H9 (cell line): Measurements from ENCODE around the gene SLC38A3. TPM values are rescaled to one million over a fixed set of nuclear protein-coding genes. Genes with fewer than 3 reads are reported as not detected.

Experiments used
- DNase-seq: peaks from one replicate; pipeline ENCODE4 v3.0.0-alpha.2; 2017
- H2AFZ ChIP-seq: one replicate; pipeline ENCODE4 v1.6.1; 2013; ENCODE audit warnings: mild to moderate bottlenecking, low read length, control low read depth, moderate library complexity
- H2AK5ac ChIP-seq: 2 replicates; pipeline ENCODE4 v1.6.1; 2013; ENCODE audit warnings: low read length, control low read depth, mixed read lengths; ENCODE audit not compliant: insufficient read length
- H2BK120ac ChIP-seq: one replicate; pipeline ENCODE4 v1.6.1; 2013; ENCODE audit warnings: low read depth, mild to moderate bottlenecking, low read length, control low read depth, inconsistent platforms; ENCODE audit not compliant: poor library complexity, severe bottlenecking
- H2BK12ac ChIP-seq: 2 replicates; pipeline ENCODE4 v1.6.1; 2013; ENCODE audit warnings: low read length, control low read depth, mixed read lengths, low read depth; ENCODE audit not compliant: insufficient read length
- H2BK15ac ChIP-seq: 2 replicates; pipeline ENCODE4 v1.6.1; 2013; ENCODE audit warnings: low read depth, low read length, control low read depth
- H2BK20ac ChIP-seq: one replicate; pipeline ENCODE4 v1.6.1; 2013; ENCODE audit warnings: low read depth, mild to moderate bottlenecking, low read length, control low read depth, inconsistent platforms; ENCODE audit not compliant: poor library complexity, severe bottlenecking
- H2BK5ac ChIP-seq: 2 replicates; pipeline ENCODE4 v1.6.1; 2013; ENCODE audit warnings: low read length, control low read depth, mixed read lengths; ENCODE audit not compliant: insufficient read length
- H3K14ac ChIP-seq: 2 replicates; pipeline ENCODE4 v1.6.1; 2013; ENCODE audit warnings: low read length, control low read depth; ENCODE audit not compliant: insufficient read depth
- H3K18ac ChIP-seq: 2 replicates; pipeline ENCODE4 v1.6.1; 2013; ENCODE audit warnings: low read depth, mild to moderate bottlenecking, mixed read lengths, low read length, control low read depth; ENCODE audit not compliant: insufficient read length
- H3K23ac ChIP-seq: 2 replicates; pipeline ENCODE4 v1.6.1; 2013; ENCODE audit warnings: low read length, control low read depth, mixed read lengths, low read depth; ENCODE audit not compliant: insufficient read length
- H3K23me2 ChIP-seq: 2 replicates; pipeline ENCODE4 v1.6.1; 2013; ENCODE audit warnings: low read depth, mild to moderate bottlenecking, mixed read lengths, low read length, control low read depth; ENCODE audit not compliant: insufficient read length, poor library complexity, severe bottlenecking
- H3K27ac ChIP-seq: 2 replicates; pipeline ENCODE4 v1.5.1; 2013; ENCODE audit warnings: low read length, control low read depth, mixed read lengths, low read depth; ENCODE audit not compliant: insufficient read length
- H3K27me3 ChIP-seq: 2 replicates; pipeline ENCODE4 v1.6.1; 2013; ENCODE audit warnings: low read length, control low read depth, inconsistent platforms; ENCODE audit not compliant: insufficient read depth
- H3K4ac ChIP-seq: 2 replicates; pipeline ENCODE4 v1.6.1; 2013; ENCODE audit warnings: low read depth, mild to moderate bottlenecking, control low read depth, inconsistent platforms, low read length, moderate library complexity
- H3K4me1 ChIP-seq: 2 replicates; pipeline ENCODE4 v1.6.1; 2013; ENCODE audit warnings: low read length, control low read depth, inconsistent platforms; ENCODE audit not compliant: insufficient read depth
- H3K4me2 ChIP-seq: 2 replicates; pipeline ENCODE4 v1.6.1; 2013; ENCODE audit warnings: low read length, control low read depth, mixed read lengths; ENCODE audit not compliant: insufficient read length, insufficient read depth
- H3K56ac ChIP-seq: 2 replicates; pipeline ENCODE4 v1.6.1; 2013; ENCODE audit warnings: low read depth, mild to moderate bottlenecking, mixed read lengths, low read length, control low read depth; ENCODE audit not compliant: insufficient read length
- H3K79me1 ChIP-seq: 2 replicates; pipeline ENCODE4 v1.6.1; 2013; ENCODE audit warnings: low read depth, mild to moderate bottlenecking, moderate library complexity, low read length, control low read depth, inconsistent platforms; ENCODE audit not compliant: insufficient read depth, poor library complexity, severe bottlenecking
- H3K79me2 ChIP-seq: 2 replicates; pipeline ENCODE4 v1.6.1; 2013; ENCODE audit warnings: low read length, control low read depth, inconsistent platforms; ENCODE audit not compliant: insufficient read depth
- H3K9ac ChIP-seq: 2 replicates; pipeline ENCODE4 v1.6.1; 2013; ENCODE audit warnings: low read length, control low read depth, mixed read lengths; ENCODE audit not compliant: insufficient read length; ENCODE audit errors: extremely low read depth
- H3K9me3 ChIP-seq: one replicate; pipeline ENCODE4 v1.6.1; 2013; ENCODE audit warnings: low read depth, low read length, inconsistent platforms; ENCODE audit not compliant: control insufficient read depth
- H3T11ph ChIP-seq: one replicate; pipeline ENCODE4 v1.6.1; 2013; ENCODE audit warnings: mild to moderate bottlenecking, low read length, control low read depth, inconsistent platforms
- H4K20me1 ChIP-seq: one replicate; pipeline ENCODE4 v1.6.1; 2013; ENCODE audit not compliant: control insufficient read depth, insufficient read length, insufficient read depth
- H4K5ac ChIP-seq: 2 replicates; pipeline ENCODE4 v1.6.1; 2013; ENCODE audit warnings: low read depth, mild to moderate bottlenecking, mixed read lengths, low read length, control low read depth; ENCODE audit not compliant: insufficient read length
- H4K8ac ChIP-seq: replicated peaks from 2 replicates; pipeline ENCODE4 v1.6.1; 2013; ENCODE audit warnings: low read length, control low read depth, mixed read lengths, low read depth; ENCODE audit not compliant: insufficient read length
- H4K91ac ChIP-seq: 2 replicates; pipeline ENCODE4 v1.6.1; 2013; ENCODE audit warnings: low read depth, mild to moderate bottlenecking, moderate library complexity, mixed read lengths, low read length, control low read depth; ENCODE audit not compliant: insufficient read length
- H3K27ac Mint-ChIP-seq, 3 experiments: 2 replicates in 2 of 3; 3 replicates in 1 of 3; pipeline ENCODE4 v1.8.0; 2020 to 2021; ENCODE audit warnings: mixed read lengths in 3 of 3, mild to moderate bottlenecking in 1 of 3, moderate library complexity in 1 of 3
- H3K27me3 Mint-ChIP-seq: 2 replicates; pipeline ENCODE4 v1.8.0; 2021; ENCODE audit warnings: low read depth, mild to moderate bottlenecking, moderate library complexity, mixed read lengths
- H3K36me3 Mint-ChIP-seq, 3 experiments: 2 replicates in 2 of 3; 3 replicates in 1 of 3; pipeline ENCODE4 v1.8.0; 2020 to 2021; ENCODE audit warnings: low read depth in 3 of 3, mixed read lengths in 3 of 3; ENCODE audit not compliant: insufficient read depth in 1 of 3
- H3K4me1 Mint-ChIP-seq, 2 experiments: 2 replicates each; pipeline ENCODE4 v1.8.0; 2020; ENCODE audit warnings: mixed read lengths in 2 of 2
- H3K4me3 Mint-ChIP-seq, 2 experiments: 2 replicates in 1 of 2; 3 replicates in 1 of 2; pipeline ENCODE4 v1.8.0; 2020 to 2021; ENCODE audit warnings: mild to moderate bottlenecking in 2 of 2, mixed read lengths in 2 of 2, moderate library complexity in 1 of 2
- H3K9me3 Mint-ChIP-seq, 2 experiments: 2 replicates in 1 of 2; 3 replicates in 1 of 2; pipeline ENCODE4 v1.8.0; 2020; ENCODE audit warnings: mild to moderate bottlenecking in 2 of 2, mixed read lengths in 2 of 2, moderate library complexity in 1 of 2
- CTCF ChIP-seq: fragments of 200-600 bp; sonication (generic); conservative IDR thresholded peaks from 3 replicates; pipeline ENCODE4 v1.8.0; 2021; ENCODE audit warnings: antibody characterized with exemption, mild to moderate bottlenecking
- WGBS: extraction: QIAGEN DNeasy Blood & Tissue Kit; methylation state at CpG from one replicate; pipeline ENCODE4 v1.1.7; 2013; ENCODE audit warnings: missing lambda C conversion rate, low lambda C conversion rate, mixed read lengths; ENCODE audit not compliant: insufficient read length; ENCODE audit errors: extremely low coverage; 5-methylcytosine and 5-hydroxymethylcytosine counted together
- total RNA-seq: library from RNA; stranded (reverse); gene quantifications from 2 replicates; pipeline ENCODE4 v1.2.1, GENCODE V29; 2021

SLC38A3 gene
- total RNA-seq, 1 experiment from 2014 or later, result 1.4 TPM

DNA sequence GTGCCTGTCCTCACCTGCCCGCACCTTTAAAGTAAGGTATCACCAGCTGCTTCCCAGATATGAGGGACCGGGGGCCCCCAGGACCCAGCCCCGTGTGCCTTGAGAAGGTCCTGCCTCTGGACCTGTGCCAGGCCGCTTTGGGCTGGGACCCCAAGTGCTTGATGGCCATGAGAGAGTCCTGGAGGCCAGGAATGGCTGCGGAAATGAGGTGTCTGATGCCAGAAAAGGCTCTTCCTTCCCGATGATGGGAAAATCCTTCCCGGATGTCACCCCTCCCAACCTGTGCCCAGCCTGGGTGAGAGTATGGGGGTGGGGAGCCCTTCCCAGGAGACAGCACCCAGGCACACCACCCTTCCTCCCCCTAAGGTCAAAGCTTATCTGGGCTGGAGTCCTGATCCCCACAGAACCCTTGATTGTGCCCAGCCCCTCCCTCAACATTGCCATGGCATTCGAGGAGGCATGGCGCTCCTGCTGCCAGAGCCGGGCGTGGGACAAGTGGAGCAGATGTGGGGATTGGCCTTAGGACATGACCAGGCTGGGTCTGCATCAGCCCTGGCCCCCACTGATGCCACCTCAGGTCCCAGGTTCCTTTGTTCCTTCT, 35.7 kb upstream of the SLC38A3 start:
- no peak overlapping the region for H3T11ph ChIP-seq
- no peak overlapping the region for H4K5ac ChIP-seq
- H2BK120ac ChIP-seq, result no peak overlapping the region
- H3K18ac ChIP-seq, result no peak overlapping the region
- H2AFZ ChIP-seq, result no peak overlapping the region
- H3K4me2 ChIP-seq, result no peak overlapping the region
- no peak overlapping the region for H2BK5ac ChIP-seq
- no peak overlapping the region for H4K91ac ChIP-seq
- H3K79me2 ChIP-seq, result no peaks in the 10 kb centered on the region
- DNase-seq, result no peak
- no peaks in the 10 kb centered on the region for H3K79me1 ChIP-seq
- H2BK12ac ChIP-seq, result no peak overlapping the region
- Mint-ChIP-seq H3K27me3 (no peaks in the 10 kb centered on the region; the same call in 1 of the 2 replicates), H3K36me3 (peaks cover 3 to 17% (median 10%) of the 10 kb centered on the region in 3 experiments), H3K4me3 (no peak overlapping the region), H3K4me1 (peaks cover 37 to 55% of the 10 kb centered on the region in 2 experiments), H3K27ac (peak overlapping the region in 1 of 3 experiments; percentile 73; a peak in 1 of 7 replicates), H3K9me3 (no peaks in the 10 kb centered on the region)
- H3K14ac ChIP-seq, result no peak overlapping the region
- peaks cover 7% of the 10 kb centered on the region; the same call in 1 of the 2 replicates for H3K4me1 ChIP-seq
- no peak overlapping the region for H3K27ac ChIP-seq
- H3K9ac ChIP-seq, result no peak overlapping the region
- no peaks in the 10 kb centered on the region for H3K23me2 ChIP-seq
- no peak overlapping the region for H3K4ac ChIP-seq
- no peak overlapping the region for H2BK20ac ChIP-seq
- no peak overlapping the region for H3K56ac ChIP-seq
- no peaks in the 10 kb centered on the region for H3K27me3 ChIP-seq
- H3K9me3 ChIP-seq, result no peaks in the 10 kb centered on the region
- H2AK5ac ChIP-seq, result no peak overlapping the region
- no peak overlapping the region for H3K23ac ChIP-seq
- no peak overlapping the region for H2BK15ac ChIP-seq
- no peak overlapping the region for H4K8ac ChIP-seq
- TF ChIP-seq CTCF, result no peak
- no CpG with 5 or more reads among the region's 11 CpGs for WGBS
- no peaks in the 10 kb centered on the region for H4K20me1 ChIP-seq
